Astrocyte (in vitro differentiated cells and primary cell): ENCODE measurements around the gene ADAM23.

Source experiments
- EZH2 ChIP-seq: IDR thresholded peaks from 2 replicates; pipeline ENCODE4 v1.6.1; 2012; ENCODE audit warnings: mild to moderate bottlenecking, low read length, inconsistent platforms; ENCODE audit not compliant: insufficient read depth
- TF ChIP-seq, protein P1 (sequence below): IDR thresholded peaks from 2 replicates; pipeline ENCODE4 v1.5.1; 2011; ENCODE audit warnings: low read depth, mild to moderate bottlenecking, inconsistent platforms, low read length, moderate library complexity; ENCODE audit not compliant: insufficient read depth

- TF ChIP-seq, protein P1, sequence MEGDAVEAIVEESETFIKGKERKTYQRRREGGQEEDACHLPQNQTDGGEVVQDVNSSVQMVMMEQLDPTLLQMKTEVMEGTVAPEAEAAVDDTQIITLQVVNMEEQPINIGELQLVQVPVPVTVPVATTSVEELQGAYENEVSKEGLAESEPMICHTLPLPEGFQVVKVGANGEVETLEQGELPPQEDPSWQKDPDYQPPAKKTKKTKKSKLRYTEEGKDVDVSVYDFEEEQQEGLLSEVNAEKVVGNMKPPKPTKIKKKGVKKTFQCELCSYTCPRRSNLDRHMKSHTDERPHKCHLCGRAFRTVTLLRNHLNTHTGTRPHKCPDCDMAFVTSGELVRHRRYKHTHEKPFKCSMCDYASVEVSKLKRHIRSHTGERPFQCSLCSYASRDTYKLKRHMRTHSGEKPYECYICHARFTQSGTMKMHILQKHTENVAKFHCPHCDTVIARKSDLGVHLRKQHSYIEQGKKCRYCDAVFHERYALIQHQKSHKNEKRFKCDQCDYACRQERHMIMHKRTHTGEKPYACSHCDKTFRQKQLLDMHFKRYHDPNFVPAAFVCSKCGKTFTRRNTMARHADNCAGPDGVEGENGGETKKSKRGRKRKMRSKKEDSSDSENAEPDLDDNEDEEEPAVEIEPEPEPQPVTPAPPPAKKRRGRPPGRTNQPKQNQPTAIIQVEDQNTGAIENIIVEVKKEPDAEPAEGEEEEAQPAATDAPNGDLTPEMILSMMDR, result no peak
- no peak for TF ChIP-seq EZH2
These were observed 45.3 kb downstream of the ADAM23 start for GRCh38 chr2:206488623-206489022.
